PC-3 (cell line): ENCODE results near the gene DDIT4L. TPM values are rescaled to one million over a fixed set of nuclear protein-coding genes. Genes with fewer than 3 reads are reported as not detected.

ENCODE experiments used
- total RNA-seq: library from RNA; depleted of rRNA; stranded (reverse); fragments of >200 nt; gene quantifications from 2 replicates; pipeline ENCODE4 v1.2.3, GENCODE V29; 2014; rRNA removed

Gene DDIT4L
- total RNA-seq, 1 experiment from 2014 or later, result not detected

Other genes starting within 250 kb of the DDIT4L start
- gene DNAJB14, start 243.8 kb downstream of the DDIT4L start, total RNA-seq, result 8.8 and 18.9 TPM in 2 replicates
- 384 and 433 TPM in 2 replicates for gene H2AZ1, start 240.2 kb downstream of the DDIT4L start, total RNA-seq